Measurements from ENCODE around the gene ACP2.

Gene ACP2

GRCh38 chr11:47248664-47249377, at the start of gene ACP2:
TSS of gene ACP2 (minus strand) at chr11:47248814. CDS start at chr11:47248789, 25 bp downstream.
- TF ChIP-seq CTCF (IDR thresholded peaks at IDR 0.05; ENCODE audit: low read depth, low read length), result peak; percentile 38
- no peak for DNase-seq (ENCODE audit: extremely low read depth, low read depth)

GRCh38 chr11:47296045-47296444, 47.4 kb upstream of the ACP2 start:
- TF ChIP-seq CTCF (IDR thresholded peaks at IDR 0.05; ENCODE audit: low read depth, low read length), result no peak
- DNase-seq (ENCODE audit: extremely low read depth, low read depth), result no peak

- TF ChIP-seq CTCF (IDR thresholded peaks at IDR 0.05; ENCODE audit: low read depth, low read length), result no peak
- no peak for DNase-seq (ENCODE audit: extremely low read depth, low read depth)
Observed at GRCh38 chr11:47295385-47295784, 46.8 kb upstream of the ACP2 start.

- DNase-seq (ENCODE audit: extremely low read depth, low read depth), result no peak
- no peak for TF ChIP-seq CTCF (IDR thresholded peaks at IDR 0.05; ENCODE audit: low read depth, low read length)
Observed at GRCh38 chr11:47289856-47290255, 41.2 kb upstream of the ACP2 start.

GRCh38 chr11:47288066-47288465, 39.5 kb upstream of the ACP2 start:
- DNase-seq (ENCODE audit: extremely low read depth, low read depth), result no peak
- no peak for TF ChIP-seq CTCF (IDR thresholded peaks at IDR 0.05; ENCODE audit: low read depth, low read length)

- no peak for DNase-seq (ENCODE audit: extremely low read depth, low read depth)
- TF ChIP-seq CTCF (IDR thresholded peaks at IDR 0.05; ENCODE audit: low read depth, low read length), result no peak
Observed at GRCh38 chr11:47285969-47286770, 37.6 kb upstream of the ACP2 start.

GRCh38 chr11:47284151-47284550, 35.5 kb upstream of the ACP2 start:
- no peak for TF ChIP-seq CTCF (IDR thresholded peaks at IDR 0.05; ENCODE audit: low read depth, low read length)
- DNase-seq (ENCODE audit: extremely low read depth, low read depth), result no peak

Measured in AG09319 (cell line).